Erythroblast (primary cell): Measurements from ENCODE around the gene TBC1D8.

Experiments
- DNase-seq, 2 experiments: peaks; one replicate each; lab custom pipeline; 2025; lab: John Stamatoyannopoulos, UW
- GATA1 ChIP-seq: IDR thresholded peaks from 2 replicates; pipeline ENCODE4 v1.6.1; 2011; ENCODE audit warnings: low read depth, mild to moderate bottlenecking, control low read depth, low read length, moderate library complexity
- POLR2A ChIP-seq: IDR thresholded peaks from 2 replicates; pipeline ENCODE4 v1.6.1; 2011; ENCODE audit warnings: mild to moderate bottlenecking, low read length

The TBC1D8 gene

GRCh38 chr2:101023327-101024107 is 127.7 kb downstream of the TBC1D8 start:
- no peak for DNase-seq
- TF ChIP-seq POLR2A = no peak
- TF ChIP-seq GATA1 = no peak

- DNase-seq = no peak
- TF ChIP-seq POLR2A (no peak), GATA1 (no peak)
Measured at GRCh38 chr2:101022221-101022620, 129.0 kb downstream of the TBC1D8 start.

GRCh38 chr2:101018934-101019333 is 132.2 kb downstream of the TBC1D8 start:
- TF ChIP-seq GATA1 = no peak
- no peak for TF ChIP-seq POLR2A
- DNase-seq = no peak

GRCh38 chr2:101017371-101017770 is 133.8 kb downstream of the TBC1D8 start:
- no peak for TF ChIP-seq POLR2A
- no peak for TF ChIP-seq GATA1
- DNase-seq = no peak

- no peak for DNase-seq
- TF ChIP-seq POLR2A (no peak), GATA1 (no peak)
Measured at GRCh38 chr2:101014264-101014857, 136.8 kb downstream of the TBC1D8 start.

- peak; percentile 37 to 65 for DNase-seq
- TF ChIP-seq POLR2A = no peak
- TF ChIP-seq GATA1 = no peak
Measured at GRCh38 chr2:101012706-101013181, 138.4 kb downstream of the TBC1D8 start.

GRCh38 chr2:101012054-101012705 is 139.0 kb downstream of the TBC1D8 start:
- TF ChIP-seq POLR2A (peak; percentile 12), GATA1 (no peak)
- DNase-seq = no peak

- TF ChIP-seq POLR2A = no peak
- DNase-seq = no peak
Measured at GRCh38 chr2:101011152-101011551, 140.0 kb downstream of the TBC1D8 start.

GRCh38 chr2:101007415-101008345 is 143.5 kb downstream of the TBC1D8 start:
- no peak for DNase-seq
- no peak for TF ChIP-seq GATA1
- peak; percentile 44 for TF ChIP-seq POLR2A

GRCh38 chr2:101006065-101006715 is 145.0 kb downstream of the TBC1D8 start:
- TF ChIP-seq GATA1 = no peak
- no peak for TF ChIP-seq POLR2A
- no peak for DNase-seq

- no peak for DNase-seq
- TF ChIP-seq GATA1 (no peak), POLR2A (no peak)
Measured at GRCh38 chr2:101004620-101005325, 146.4 kb downstream of the TBC1D8 start.

- peak; percentile 42 to 43 for DNase-seq
- no peak for TF ChIP-seq GATA1
- no peak for TF ChIP-seq POLR2A
Measured at GRCh38 chr2:101003278-101003775, 147.9 kb downstream of the TBC1D8 start.
